GM23338 (cell line): Measurements from ENCODE around the gene YPEL5.

Experiments
- CREB1 ChIP-seq: fragments of 250-450 bp; sonication (Bioruptor Pico); IDR thresholded peaks from 2 replicates; pipeline ENCODE4 v1.5.0; 2020; ENCODE audit warnings: low read depth, mild to moderate bottlenecking, moderate library complexity
- CTCF ChIP-seq, 2 experiments: fragments of 200-600 bp in 1 of 2; sonication (generic) in 1 of 2; conservative IDR thresholded peaks; 2 replicates each; pipeline versions ENCODE4 v1.5.1 to v1.6.1; 2016 to 2017; ENCODE audit warnings: antibody characterized with exemption in 2 of 2, low read depth in 2 of 2, mild to moderate bottlenecking in 2 of 2, moderate library complexity in 1 of 2
- ETS1 ChIP-seq: IDR thresholded peaks from 2 replicates; pipeline ENCODE4 v1.6.1; 2016; ENCODE audit warnings: antibody characterized with exemption
- EZH2 ChIP-seq: fragments of 200-600 bp; sonication (generic); IDR thresholded peaks from one replicate; pipeline ENCODE4 v1.8.0; 2017; ENCODE audit warnings: antibody characterized with exemption, mild to moderate bottlenecking, low read depth; ENCODE audit not compliant: unreplicated experiment
- EZH2phosphoT487 ChIP-seq: fragments of 200-600 bp; sonication (generic); IDR thresholded peaks from one replicate; pipeline ENCODE4 v1.8.1; 2018; ENCODE audit warnings: antibody characterized with exemption; ENCODE audit not compliant: unreplicated experiment
- JUNB ChIP-seq: IDR thresholded peaks from one replicate; pipeline ENCODE4 v1.6.1; 2016; ENCODE audit warnings: antibody characterized with exemption; ENCODE audit not compliant: unreplicated experiment
- NANOG ChIP-seq: IDR thresholded peaks from 2 replicates; pipeline ENCODE4 v1.6.1; 2016; ENCODE audit warnings: antibody characterized with exemption, borderline replicate concordance
- POLR2AphosphoS5 ChIP-seq: IDR thresholded peaks from 2 replicates; pipeline ENCODE4 v1.6.1; 2016; ENCODE audit warnings: antibody characterized with exemption, low read depth
- REST ChIP-seq: IDR thresholded peaks from one replicate; pipeline ENCODE4 v1.6.1; 2018; ENCODE audit warnings: antibody characterized with exemption; ENCODE audit not compliant: unreplicated experiment
- STAT1 ChIP-seq: IDR thresholded peaks from one replicate; pipeline ENCODE4 v1.6.1; 2016; ENCODE audit warnings: antibody characterized with exemption; ENCODE audit not compliant: unreplicated experiment
- ZNF114 ChIP-seq: fragments of 250-450 bp; sonication (Bioruptor Pico); IDR thresholded peaks from 2 replicates; pipeline ENCODE4 v1.5.0; 2020; ENCODE audit warnings: mild to moderate bottlenecking, moderate library complexity
- ZNF331 ChIP-seq: fragments of 250-450 bp; sonication (Bioruptor Pico); IDR thresholded peaks from 2 replicates; pipeline ENCODE4 v1.5.0; 2020; ENCODE audit warnings: low read depth, mild to moderate bottlenecking, moderate library complexity

- no peak for TF ChIP-seq REST
- TF ChIP-seq CTCF (conservative IDR thresholded peaks at IDR 0.05; ENCODE audit: low read depth in 2 of 2): no peak
- TF ChIP-seq EZH2: no peak
- no peak for TF ChIP-seq POLR2AphosphoS5
- TF ChIP-seq EZH2phosphoT487: no peak
- no peak for TF ChIP-seq ZNF114 (CRISPR knock-in tag)
- no peak for TF ChIP-seq CREB1
- TF ChIP-seq JUNB: no peak
- no peak for TF ChIP-seq STAT1
- no peak for TF ChIP-seq ZNF331
- no peak for TF ChIP-seq ETS1
- TF ChIP-seq NANOG: no peak
These were observed 5.7 kb upstream of the YPEL5 start for GRCh38 chr2:30141136-30141535.
